Neural crest cell (in vitro differentiated cells): ENCODE data around the gene OLA1. TPM values are rescaled to one million over a fixed set of nuclear protein-coding genes. Genes with fewer than 3 reads are reported as not detected.

Experiments
- DNase-seq: peaks from one replicate; pipeline ENCODE4 v3.0.0; 2021; ENCODE audit warnings: low read depth, mixed read lengths, low spot score
- H3K27ac Mint-ChIP-seq: one replicate; pipeline ENCODE4 v1.8.0; 2021; ENCODE audit warnings: mild to moderate bottlenecking, mixed read lengths; ENCODE audit not compliant: unreplicated experiment
- H3K27me3 Mint-ChIP-seq: 2 replicates; pipeline ENCODE4 v1.8.0; 2021; ENCODE audit warnings: low read depth, mild to moderate bottlenecking, mixed read lengths
- H3K36me3 Mint-ChIP-seq: 2 replicates; pipeline ENCODE4 v1.8.0; 2021; ENCODE audit warnings: low read depth, mild to moderate bottlenecking, mixed read lengths
- H3K4me1 Mint-ChIP-seq: 2 replicates; pipeline ENCODE4 v1.8.0; 2021; ENCODE audit warnings: mixed read lengths
- H3K4me3 Mint-ChIP-seq: one replicate; pipeline ENCODE4 v1.8.0; 2021; ENCODE audit warnings: mild to moderate bottlenecking, mixed read lengths
- H3K9me3 Mint-ChIP-seq: 2 replicates; pipeline ENCODE4 v1.8.0; 2021; ENCODE audit warnings: mixed read lengths
- total RNA-seq: library from RNA; stranded (reverse); gene quantifications from 2 replicates; pipeline ENCODE4 v1.2.1, GENCODE V29; 2021
- TF ChIP-seq, protein P1 (sequence below): fragments of 200-600 bp; sonication (generic); conservative IDR thresholded peaks from 2 replicates; pipeline ENCODE4 v1.5.0; 2021; ENCODE audit warnings: antibody characterized with exemption, mild to moderate bottlenecking

The OLA1 gene
- total RNA-seq, 1 donor from 2014 or later: 170 TPM

DNA sequence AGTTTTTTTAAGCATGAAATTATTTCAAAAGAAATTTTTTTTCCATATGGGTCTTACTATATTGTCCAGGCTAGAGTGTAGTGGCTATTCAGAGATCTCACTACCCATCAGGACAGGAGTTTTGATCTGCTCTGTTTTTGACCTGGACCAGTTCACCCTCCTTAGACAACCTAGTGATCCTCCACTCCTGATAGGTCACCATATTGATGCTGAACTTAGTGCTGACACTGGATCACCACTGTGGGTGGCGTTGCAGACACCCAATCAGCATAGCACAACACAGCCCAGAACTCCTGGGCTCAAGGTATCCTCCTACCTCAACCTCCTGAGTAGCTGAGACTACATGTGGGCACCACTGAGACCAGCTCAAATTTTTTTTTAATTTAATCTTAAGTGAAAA lies 8.2 kb downstream of the OLA1 start:
- Mint-ChIP-seq H3K27ac (no peak overlapping the region), H3K27me3 (no peaks in the 10 kb centered on the region), H3K9me3 (no peaks in the 10 kb centered on the region), H3K36me3 (peaks cover 10% of the 10 kb centered on the region), H3K4me1 (peaks cover 26% of the 10 kb centered on the region), H3K4me3 (no peak overlapping the region)
- TF ChIP-seq, protein P1, sequence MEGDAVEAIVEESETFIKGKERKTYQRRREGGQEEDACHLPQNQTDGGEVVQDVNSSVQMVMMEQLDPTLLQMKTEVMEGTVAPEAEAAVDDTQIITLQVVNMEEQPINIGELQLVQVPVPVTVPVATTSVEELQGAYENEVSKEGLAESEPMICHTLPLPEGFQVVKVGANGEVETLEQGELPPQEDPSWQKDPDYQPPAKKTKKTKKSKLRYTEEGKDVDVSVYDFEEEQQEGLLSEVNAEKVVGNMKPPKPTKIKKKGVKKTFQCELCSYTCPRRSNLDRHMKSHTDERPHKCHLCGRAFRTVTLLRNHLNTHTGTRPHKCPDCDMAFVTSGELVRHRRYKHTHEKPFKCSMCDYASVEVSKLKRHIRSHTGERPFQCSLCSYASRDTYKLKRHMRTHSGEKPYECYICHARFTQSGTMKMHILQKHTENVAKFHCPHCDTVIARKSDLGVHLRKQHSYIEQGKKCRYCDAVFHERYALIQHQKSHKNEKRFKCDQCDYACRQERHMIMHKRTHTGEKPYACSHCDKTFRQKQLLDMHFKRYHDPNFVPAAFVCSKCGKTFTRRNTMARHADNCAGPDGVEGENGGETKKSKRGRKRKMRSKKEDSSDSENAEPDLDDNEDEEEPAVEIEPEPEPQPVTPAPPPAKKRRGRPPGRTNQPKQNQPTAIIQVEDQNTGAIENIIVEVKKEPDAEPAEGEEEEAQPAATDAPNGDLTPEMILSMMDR: no peak
- DNase-seq: no peak

GRCh38 chr2:174236429-174236828 lies 11.9 kb downstream of the OLA1 start:
- Mint-ChIP-seq H3K36me3 (peaks cover 4% of the 10 kb centered on the region), H3K9me3 (no peaks in the 10 kb centered on the region), H3K27ac (no peak overlapping the region), H3K4me1 (peaks cover 18% of the 10 kb centered on the region), H3K27me3 (no peaks in the 10 kb centered on the region), H3K4me3 (no peak overlapping the region)
- no peak for DNase-seq
- TF ChIP-seq, protein P1: no peak

DNA sequence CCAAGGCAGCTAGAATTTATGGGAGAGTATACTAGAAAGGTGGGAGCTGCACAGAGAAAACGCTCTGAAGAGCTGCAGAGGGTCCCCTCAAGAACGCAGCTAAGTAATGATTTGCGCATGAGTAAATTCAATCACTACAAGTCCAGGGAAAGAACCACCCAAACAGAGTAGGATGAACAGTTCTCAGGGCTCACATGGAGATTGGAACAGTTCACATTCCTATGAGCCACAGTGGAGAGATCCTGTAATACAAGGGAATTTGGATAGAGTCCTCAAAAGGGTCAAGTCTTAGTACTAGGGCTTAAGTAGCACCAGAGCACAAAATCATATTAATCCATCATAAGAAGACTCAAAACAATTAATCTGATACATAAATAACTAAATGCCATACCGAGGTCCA lies 12.7 kb downstream of the OLA1 start:
- Mint-ChIP-seq H3K4me1 (peaks cover 18% of the 10 kb centered on the region), H3K4me3 (no peak overlapping the region), H3K27me3 (no peaks in the 10 kb centered on the region), H3K27ac (no peak overlapping the region), H3K36me3 (peaks cover 4% of the 10 kb centered on the region), H3K9me3 (no peaks in the 10 kb centered on the region)
- TF ChIP-seq, protein P1: no peak
- DNase-seq: no peak

- Mint-ChIP-seq H3K4me3 (no peak overlapping the region), H3K27ac (no peak overlapping the region), H3K9me3 (no peaks in the 10 kb centered on the region), H3K36me3 (peaks cover 9% of the 10 kb centered on the region), H3K4me1 (peaks cover 14% of the 10 kb centered on the region), H3K27me3 (no peaks in the 10 kb centered on the region)
- TF ChIP-seq, protein P1: no peak
- no peak for DNase-seq
These were observed 14.5 kb downstream of the OLA1 start for GRCh38 chr2:174233771-174234275.

GRCh38 chr2:174227748-174228147 lies 20.6 kb downstream of the OLA1 start:
- TF ChIP-seq, protein P1: no peak
- DNase-seq: no peak
- no peak overlapping the region for H3K27ac Mint-ChIP-seq
- H3K9me3 Mint-ChIP-seq: no peaks in the 10 kb centered on the region
- H3K36me3 Mint-ChIP-seq: peaks cover 22% of the 10 kb centered on the region
- no peak overlapping the region for H3K4me3 Mint-ChIP-seq
- peaks cover 4% of the 10 kb centered on the region for H3K4me1 Mint-ChIP-seq
- H3K27me3 Mint-ChIP-seq: no peaks in the 10 kb centered on the region
